ENCODE results near the gene BTBD16. TPM values are rescaled to one million over a fixed set of nuclear protein-coding genes. Genes with fewer than 3 reads are reported as not detected.

The BTBD16 gene
- total RNA-seq, 1 experiment from 2014 or later: 0.35 TPM

- H3K36me3 Mint-ChIP-seq (ENCODE audit: insufficient read depth, unreplicated experiment): peaks cover 5% of the 10 kb centered on the region
- no peak overlapping the region for H3K27ac Mint-ChIP-seq (ENCODE audit: unreplicated experiment)
- no peak for TF ChIP-seq CTCF (IDR thresholded peaks at IDR 0.05; ENCODE audit: unreplicated experiment)
- no peaks in the 10 kb centered on the region for H3K4me1 Mint-ChIP-seq (ENCODE audit: low read depth, unreplicated experiment)
- no peak overlapping the region for H3K4me3 Mint-ChIP-seq (ENCODE audit: low read depth, unreplicated experiment)
- DNase-seq: no peak
- CTCF ChIA-PET: no interaction called here
- intact Hi-C loops (cut with micrococcal nuclease; ENCODE audit: unreplicated experiment): no loop called here
- H3K9me3 Mint-ChIP-seq (ENCODE audit: low read depth, unreplicated experiment): no peaks in the 10 kb centered on the region
- no TSS peak for BruUV-seq (replicated peaks)
- no peaks in the 10 kb centered on the region for H3K27me3 Mint-ChIP-seq (ENCODE audit: unreplicated experiment)
Observed at GRCh38 chr10:122225330-122225729, 45.8 kb upstream of the BTBD16 start.

GRCh38 chr10:122227754-122228153, 43.3 kb upstream of the BTBD16 start:
- Mint-ChIP-seq H3K27me3 (ENCODE audit: unreplicated experiment) (no peaks in the 10 kb centered on the region), H3K27ac (ENCODE audit: unreplicated experiment) (no peak overlapping the region), H3K36me3 (ENCODE audit: insufficient read depth, unreplicated experiment) (peaks cover 5% of the 10 kb centered on the region), H3K9me3 (ENCODE audit: low read depth, unreplicated experiment) (no peaks in the 10 kb centered on the region), H3K4me1 (ENCODE audit: low read depth, unreplicated experiment) (no peaks in the 10 kb centered on the region), H3K4me3 (ENCODE audit: low read depth, unreplicated experiment) (no peak overlapping the region)
- no peak for TF ChIP-seq CTCF (IDR thresholded peaks at IDR 0.05; ENCODE audit: unreplicated experiment)
- CTCF ChIA-PET: no interaction called here
- BruUV-seq (replicated peaks): no TSS peak
- no peak for DNase-seq
- intact Hi-C loops (cut with micrococcal nuclease; ENCODE audit: unreplicated experiment): no loop called here

GRCh38 chr10:122229666-122230065, 41.4 kb upstream of the BTBD16 start:
- Mint-ChIP-seq H3K27ac (ENCODE audit: unreplicated experiment) (no peak overlapping the region), H3K36me3 (ENCODE audit: insufficient read depth, unreplicated experiment) (peaks cover 6% of the 10 kb centered on the region), H3K4me3 (ENCODE audit: low read depth, unreplicated experiment) (no peak overlapping the region), H3K27me3 (ENCODE audit: unreplicated experiment) (no peaks in the 10 kb centered on the region), H3K4me1 (ENCODE audit: low read depth, unreplicated experiment) (no peaks in the 10 kb centered on the region), H3K9me3 (ENCODE audit: low read depth, unreplicated experiment) (no peaks in the 10 kb centered on the region)
- TF ChIP-seq CTCF (IDR thresholded peaks at IDR 0.05; ENCODE audit: unreplicated experiment): no peak
- CTCF ChIA-PET: no interaction called here
- intact Hi-C loops (cut with micrococcal nuclease; ENCODE audit: unreplicated experiment): no loop called here
- no peak for DNase-seq
- BruUV-seq (replicated peaks): no TSS peak

GRCh38 chr10:122230222-122230621, 40.9 kb upstream of the BTBD16 start:
- TF ChIP-seq CTCF (IDR thresholded peaks at IDR 0.05; ENCODE audit: unreplicated experiment): no peak
- no peak overlapping the region for H3K4me3 Mint-ChIP-seq (ENCODE audit: low read depth, unreplicated experiment)
- intact Hi-C loops (cut with micrococcal nuclease; ENCODE audit: unreplicated experiment): no loop called here
- no TSS peak for BruUV-seq (replicated peaks)
- H3K36me3 Mint-ChIP-seq (ENCODE audit: insufficient read depth, unreplicated experiment): peaks cover 4% of the 10 kb centered on the region
- no peaks in the 10 kb centered on the region for H3K4me1 Mint-ChIP-seq (ENCODE audit: low read depth, unreplicated experiment)
- no peak for DNase-seq
- H3K27me3 Mint-ChIP-seq (ENCODE audit: unreplicated experiment): no peaks in the 10 kb centered on the region
- CTCF ChIA-PET: no interaction called here
- H3K9me3 Mint-ChIP-seq (ENCODE audit: low read depth, unreplicated experiment): no peaks in the 10 kb centered on the region
- H3K27ac Mint-ChIP-seq (ENCODE audit: unreplicated experiment): no peak overlapping the region

- DNase-seq: no peak
- no TSS peak for BruUV-seq (replicated peaks)
- H3K27me3 Mint-ChIP-seq (ENCODE audit: unreplicated experiment): no peaks in the 10 kb centered on the region
- CTCF ChIA-PET: no interaction called here
- intact Hi-C loops (cut with micrococcal nuclease; ENCODE audit: unreplicated experiment): no loop called here
- no peaks in the 10 kb centered on the region for H3K9me3 Mint-ChIP-seq (ENCODE audit: low read depth, unreplicated experiment)
- no peak overlapping the region for H3K27ac Mint-ChIP-seq (ENCODE audit: unreplicated experiment)
- TF ChIP-seq CTCF (IDR thresholded peaks at IDR 0.05; ENCODE audit: unreplicated experiment): no peak
- H3K4me3 Mint-ChIP-seq (ENCODE audit: low read depth, unreplicated experiment): no peak overlapping the region
- H3K36me3 Mint-ChIP-seq (ENCODE audit: insufficient read depth, unreplicated experiment): peaks cover 4% of the 10 kb centered on the region
- no peaks in the 10 kb centered on the region for H3K4me1 Mint-ChIP-seq (ENCODE audit: low read depth, unreplicated experiment)
Observed at GRCh38 chr10:122232769-122233168, 38.3 kb upstream of the BTBD16 start.

Measured in Calu3 (cell line).